Immature natural killer cell (primary cell): ENCODE data around the gene OXGR1. TPM values are rescaled to one million over a fixed set of nuclear protein-coding genes. Genes with fewer than 3 reads are reported as not detected.
"Not testable (repeated sequence)": the region's sequence is repeated elsewhere in the genome, so short reads cannot be mapped to it uniquely, and the experiment has no call there.

Experiments used
- DNase-seq, 3 donors: peaks; one replicate each; pipeline ENCODE4 v3.0.0; 2022; ENCODE audit warnings: mixed read lengths in 1 of 3
- H3K27ac Mint-ChIP-seq, 6 donors: one replicate each; pipeline ENCODE4 v1.8.0; 2020; ENCODE audit warnings: mixed read lengths in 6 of 6, mild to moderate bottlenecking in 5 of 6, inconsistent platforms in 4 of 6, moderate library complexity in 3 of 6
- H3K27me3 Mint-ChIP-seq, 3 donors: one replicate each; pipeline ENCODE4 v1.8.0; 2020 to 2021; ENCODE audit warnings: low read depth in 3 of 3, mild to moderate bottlenecking in 3 of 3, mixed read lengths in 3 of 3, moderate library complexity in 3 of 3, inconsistent platforms in 1 of 3
- H3K36me3 Mint-ChIP-seq, 3 donors: one replicate each; pipeline ENCODE4 v1.8.0; 2020; ENCODE audit warnings: mixed read lengths in 3 of 3, inconsistent platforms in 2 of 3, mild to moderate bottlenecking in 2 of 3
- H3K4me1 Mint-ChIP-seq, 2 donors: one replicate each; pipeline ENCODE4 v1.8.0; 2020; ENCODE audit warnings: inconsistent platforms in 2 of 2, mild to moderate bottlenecking in 2 of 2, mixed read lengths in 2 of 2, moderate library complexity in 1 of 2
- H3K4me3 Mint-ChIP-seq, 5 donors: one replicate each; pipeline ENCODE4 v1.8.0; 2020; ENCODE audit warnings: mild to moderate bottlenecking in 5 of 5, mixed read lengths in 5 of 5, inconsistent platforms in 3 of 5, moderate library complexity in 3 of 5
- H3K9me3 Mint-ChIP-seq, 6 donors: one replicate each; pipeline ENCODE4 v1.8.0; 2020; ENCODE audit warnings: mild to moderate bottlenecking in 6 of 6, mixed read lengths in 6 of 6, inconsistent platforms in 4 of 6, moderate library complexity in 3 of 6
- polyA plus RNA-seq, 3 donors: library from polyadenylated mRNA; unstranded; fragments of 300-500 nt; fragmentation: Illumina TruSeq; gene quantifications; one replicate each; pipeline ENCODE4 v1.2.3, GENCODE V29; 2021

OXGR1 gene
- polyA plus RNA-seq, 3 donors from 2014 or later: not detected

DNA sequence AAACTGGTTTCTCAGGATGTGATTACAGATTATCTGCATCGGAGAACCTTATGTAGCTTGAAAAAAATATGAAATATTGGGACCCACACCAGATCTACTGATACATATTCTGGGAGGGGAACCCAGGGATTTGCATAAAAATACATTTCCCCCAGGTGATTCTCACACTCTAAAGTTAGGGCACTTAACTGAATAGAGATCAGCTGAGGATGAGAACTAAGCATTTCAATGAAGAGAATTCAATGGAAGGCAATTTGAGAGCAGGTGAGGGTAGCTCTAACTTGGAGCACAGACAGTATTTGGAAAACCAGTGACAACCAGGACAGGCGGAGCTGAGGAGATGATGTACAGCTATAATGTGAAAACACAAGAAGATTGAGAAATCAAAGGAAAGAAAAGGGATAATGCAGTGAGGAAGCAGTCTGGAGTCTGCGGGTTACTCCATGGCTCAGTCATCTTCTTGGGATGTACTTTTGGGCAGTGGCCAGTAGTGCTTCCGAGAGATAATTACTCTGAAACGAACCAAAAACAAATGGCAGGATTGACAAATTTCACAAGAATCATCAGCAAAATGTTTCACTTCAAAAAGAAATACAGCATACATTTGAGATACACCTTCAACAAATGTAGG lies 6.1 kb upstream of the OXGR1 start:
- Mint-ChIP-seq H3K4me1 (no peaks in the 10 kb centered on the region), H3K27ac (no peak overlapping the region), H3K9me3 (peaks cover 0 to 7% (median 0%) of the 10 kb centered on the region in 6 donors), H3K27me3 (peaks cover 0 to 8% (median 8%) of the 10 kb centered on the region in 3 donors), H3K36me3 (no peaks in the 10 kb centered on the region), H3K4me3 (no peak overlapping the region)
- DNase-seq: no peak

DNA sequence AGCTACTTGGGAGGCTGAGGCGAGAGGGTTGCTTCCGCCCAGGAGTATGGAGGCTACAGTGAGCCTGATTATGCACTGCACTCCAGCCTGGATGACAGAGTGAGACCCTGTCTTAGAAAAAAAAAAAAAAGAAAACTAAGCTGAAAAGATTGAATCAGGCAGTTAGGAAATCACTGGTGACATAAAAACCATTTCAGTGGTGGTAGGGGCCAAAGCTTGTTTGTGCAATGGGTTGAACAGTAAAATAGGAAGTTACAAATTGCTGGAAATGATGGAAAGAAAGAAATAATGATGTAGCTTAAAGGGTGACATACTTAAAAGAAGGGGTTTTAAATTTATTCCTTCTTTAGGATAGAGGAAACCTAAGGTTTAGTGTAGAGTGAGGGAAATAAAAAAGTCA lies 4.8 kb upstream of the OXGR1 start:
- H3K27ac Mint-ChIP-seq: no peak overlapping the region
- H3K4me1 Mint-ChIP-seq: peaks cover 0 to 2% of the 10 kb centered on the region in 2 donors
- H3K9me3 Mint-ChIP-seq: peaks cover 0 to 10% (median 2%) of the 10 kb centered on the region in 6 donors
- H3K4me3 Mint-ChIP-seq: no peak overlapping the region
- peaks cover 0 to 15% (median 8%) of the 10 kb centered on the region in 3 donors for H3K27me3 Mint-ChIP-seq
- DNase-seq: no peak
- peaks cover 0 to 5% (median 0%) of the 10 kb centered on the region in 3 donors for H3K36me3 Mint-ChIP-seq

DNA sequence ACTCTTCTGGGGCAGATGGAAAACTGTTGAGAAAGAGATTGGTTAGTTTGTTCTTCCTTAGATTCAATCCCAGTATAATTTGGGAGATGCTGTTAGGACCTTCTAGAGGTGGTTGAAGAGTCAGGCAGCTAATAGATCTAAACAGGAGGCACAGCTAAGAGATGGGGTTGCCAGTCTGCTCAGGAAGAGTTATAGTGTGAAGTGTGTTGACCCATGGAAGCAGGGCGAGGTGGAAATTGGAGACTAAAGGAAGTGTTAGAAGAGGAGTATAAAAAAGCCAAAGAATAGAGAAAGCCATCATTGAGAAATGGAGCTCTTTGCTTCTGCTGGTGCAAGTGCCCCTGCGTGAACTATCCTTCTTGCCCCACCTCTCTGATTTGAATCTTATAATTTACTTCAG lies 3.8 kb upstream of the OXGR1 start:
- Mint-ChIP-seq H3K27ac (no peak overlapping the region), H3K9me3 (peaks cover 0 to 10% (median 4%) of the 10 kb centered on the region in 6 donors), H3K36me3 (peaks cover 0 to 9% (median 4%) of the 10 kb centered on the region in 3 donors), H3K4me3 (no peak overlapping the region), H3K27me3 (peaks cover 4 to 22% (median 14%) of the 10 kb centered on the region in 3 donors), H3K4me1 (peaks cover 0 to 3% of the 10 kb centered on the region in 2 donors)
- no peak for DNase-seq

DNA sequence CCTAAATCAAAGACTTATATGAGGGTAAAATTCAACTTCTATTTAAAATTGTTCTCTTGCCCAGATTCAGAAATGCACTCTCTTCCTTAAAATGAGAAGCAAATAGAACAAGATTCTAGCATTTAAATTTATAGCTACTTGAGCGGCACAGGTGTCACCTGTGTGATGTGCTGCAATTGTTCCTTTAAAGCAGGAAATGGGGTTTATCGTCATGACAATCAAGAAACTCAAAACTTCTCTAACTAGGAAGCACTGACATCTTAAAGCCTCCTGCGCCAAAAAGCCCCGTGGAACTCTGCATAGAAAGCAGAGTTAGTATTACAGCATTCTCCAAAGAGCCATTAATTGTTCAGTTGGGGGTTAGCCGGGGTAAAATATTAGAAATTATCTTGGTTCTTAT lies 2.6 kb upstream of the OXGR1 start:
- Mint-ChIP-seq H3K36me3 (peaks cover 0 to 9% (median 4%) of the 10 kb centered on the region in 3 donors), H3K27me3 (peaks cover 6 to 22% (median 14%) of the 10 kb centered on the region in 3 donors), H3K9me3 (peaks cover 0 to 11% (median 4%) of the 10 kb centered on the region in 6 donors), H3K4me1 (peaks cover 0 to 3% of the 10 kb centered on the region in 2 donors), H3K27ac (no peak overlapping the region), H3K4me3 (no peak overlapping the region)
- no peak for DNase-seq

DNA sequence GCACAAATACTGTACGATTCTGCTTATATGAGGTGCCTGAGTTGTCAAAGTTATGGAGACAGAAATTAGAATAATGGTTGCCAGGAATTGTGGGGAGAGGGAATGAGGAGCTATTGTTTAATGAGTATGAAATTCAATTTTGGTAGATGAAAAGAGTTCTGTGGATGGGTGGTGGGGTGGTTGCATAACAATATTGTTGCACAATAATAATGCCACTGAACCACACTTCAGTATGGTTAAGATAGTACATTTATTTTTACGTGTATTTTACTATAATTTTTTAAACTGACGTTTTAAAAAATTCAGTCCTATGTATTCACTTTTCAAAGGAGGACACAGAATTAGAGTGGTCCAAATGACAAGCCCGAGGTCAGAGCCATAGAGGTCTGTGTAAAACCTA lies 1.8 kb upstream of the OXGR1 start:
- Mint-ChIP-seq H3K4me3 (no peak overlapping the region), H3K27ac (no peak overlapping the region), H3K36me3 (peaks cover 0 to 9% (median 4%) of the 10 kb centered on the region in 3 donors), H3K9me3 (peaks cover 0 to 16% (median 4%) of the 10 kb centered on the region in 6 donors), H3K4me1 (peaks cover 0 to 3% of the 10 kb centered on the region in 2 donors), H3K27me3 (peaks cover 6 to 24% (median 13%) of the 10 kb centered on the region in 3 donors)
- no peak for DNase-seq

DNA sequence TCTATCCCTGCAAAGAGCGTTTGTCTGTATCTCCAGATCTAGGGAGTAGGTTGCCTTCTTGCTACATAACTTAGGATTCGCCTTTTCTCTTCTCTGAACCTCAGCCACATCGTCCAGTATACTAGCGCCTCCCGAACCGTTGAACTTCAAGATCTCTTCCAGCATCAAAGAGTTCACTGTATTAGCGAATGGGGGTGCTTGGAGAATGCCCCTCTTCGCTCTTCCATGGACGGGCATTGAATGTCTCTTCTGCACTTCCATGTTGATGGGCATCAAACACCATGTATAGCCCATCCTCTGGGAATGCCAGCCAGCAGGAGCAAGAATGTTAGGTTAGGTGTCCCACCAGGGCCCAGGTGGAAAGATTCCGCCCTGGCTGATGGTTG lies 575 bp upstream of the OXGR1 start:
- Mint-ChIP-seq H3K36me3 (peaks cover 0 to 9% (median 4%) of the 10 kb centered on the region in 3 donors), H3K4me1 (peaks cover 0 to 3% of the 10 kb centered on the region in 2 donors), H3K27ac (no peak overlapping the region), H3K4me3 (peak overlapping the region in 1 of 5 donors; percentile 31), H3K9me3 (peaks cover 0 to 13% (median 4%) of the 10 kb centered on the region in 6 donors), H3K27me3 (peaks cover 6 to 24% (median 13%) of the 10 kb centered on the region in 3 donors)
- no peak for DNase-seq

DNA sequence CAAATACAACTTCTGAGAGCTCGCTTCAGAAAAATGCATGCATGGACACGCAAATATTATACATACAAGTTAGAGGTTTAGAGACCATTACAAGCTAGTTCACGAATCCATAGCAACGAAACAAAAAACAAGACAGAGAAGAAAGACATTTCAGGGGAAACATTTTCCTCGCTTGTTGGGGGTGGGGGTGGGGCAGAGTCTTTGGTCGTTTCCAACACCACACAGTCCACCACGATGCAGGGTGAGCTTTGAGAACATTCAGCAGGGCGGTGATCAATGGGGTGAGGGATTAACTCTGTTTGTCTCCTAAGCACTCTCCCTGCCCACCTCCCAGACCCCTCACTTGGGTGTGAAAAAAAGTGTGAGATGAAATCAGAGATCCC lies 651 bp downstream of the OXGR1 start:
- peaks cover 6 to 19% (median 12%) of the 10 kb centered on the region in 3 donors for H3K27me3 Mint-ChIP-seq
- H3K4me3 Mint-ChIP-seq: peak overlapping the region in 1 of 5 donors; percentile 22
- H3K27ac Mint-ChIP-seq: no peak overlapping the region
- DNase-seq: no peak
- H3K4me1 Mint-ChIP-seq: peaks cover 0 to 3% of the 10 kb centered on the region in 2 donors
- peaks cover 0 to 12% (median 4%) of the 10 kb centered on the region in 6 donors for H3K9me3 Mint-ChIP-seq
- peaks cover 0 to 9% (median 4%) of the 10 kb centered on the region in 3 donors for H3K36me3 Mint-ChIP-seq

DNA sequence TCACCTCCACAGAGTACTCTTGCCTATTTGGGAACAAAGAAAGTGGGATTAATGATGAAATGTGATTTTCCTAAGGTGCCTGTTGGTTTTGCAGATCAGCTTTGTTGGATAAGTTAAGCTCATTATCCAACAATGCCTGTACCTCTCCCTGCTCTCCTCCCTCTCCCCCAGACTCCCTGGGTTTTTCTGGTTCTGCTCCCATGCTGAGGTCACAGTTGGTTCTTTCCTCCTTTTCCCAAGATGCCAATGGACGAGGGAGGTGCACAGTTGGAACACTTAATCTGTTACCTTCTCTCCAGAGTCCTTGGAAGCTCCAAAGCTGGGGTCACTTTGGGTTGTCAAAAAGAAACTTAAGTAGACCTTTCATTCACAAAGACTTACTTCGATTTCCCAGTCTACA lies 1.6 kb downstream of the OXGR1 start:
- H3K9me3 Mint-ChIP-seq: peaks cover 0 to 12% (median 4%) of the 10 kb centered on the region in 6 donors
- no peak overlapping the region for H3K27ac Mint-ChIP-seq
- H3K36me3 Mint-ChIP-seq: peaks cover 0 to 9% (median 4%) of the 10 kb centered on the region in 3 donors
- H3K27me3 Mint-ChIP-seq: peaks cover 6 to 19% (median 10%) of the 10 kb centered on the region in 3 donors
- no peak for DNase-seq
- H3K4me3 Mint-ChIP-seq: no peak overlapping the region
- peaks cover 0 to 3% of the 10 kb centered on the region in 2 donors for H3K4me1 Mint-ChIP-seq

DNA sequence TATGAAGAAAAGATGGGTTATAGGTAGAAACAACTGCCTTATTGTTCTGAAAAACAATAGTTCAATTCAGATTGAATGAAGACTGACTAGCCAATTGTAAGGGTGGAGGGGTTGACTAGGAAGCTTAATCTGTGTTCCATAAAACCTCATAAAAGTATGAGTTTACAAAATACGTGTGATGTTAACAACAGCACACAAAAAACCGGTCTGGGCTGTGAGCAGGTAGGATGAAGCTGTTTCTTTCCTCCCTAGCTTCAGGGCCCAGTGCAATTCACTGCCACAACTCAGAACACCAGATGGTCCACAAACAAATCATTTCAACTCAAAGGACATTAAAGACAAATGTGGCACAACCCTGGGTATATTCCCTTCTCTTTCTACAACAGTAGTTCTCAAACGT lies 3.2 kb downstream of the OXGR1 start:
- Mint-ChIP-seq H3K4me3 (no peak overlapping the region), H3K4me1 (peaks cover 0 to 3% of the 10 kb centered on the region in 2 donors), H3K27me3 (peaks cover 6 to 16% (median 10%) of the 10 kb centered on the region in 3 donors), H3K27ac (no peak overlapping the region), H3K36me3 (peaks cover 0 to 9% (median 4%) of the 10 kb centered on the region in 3 donors), H3K9me3 (peaks cover 0 to 12% (median 4%) of the 10 kb centered on the region in 6 donors)
- no peak for DNase-seq

DNA sequence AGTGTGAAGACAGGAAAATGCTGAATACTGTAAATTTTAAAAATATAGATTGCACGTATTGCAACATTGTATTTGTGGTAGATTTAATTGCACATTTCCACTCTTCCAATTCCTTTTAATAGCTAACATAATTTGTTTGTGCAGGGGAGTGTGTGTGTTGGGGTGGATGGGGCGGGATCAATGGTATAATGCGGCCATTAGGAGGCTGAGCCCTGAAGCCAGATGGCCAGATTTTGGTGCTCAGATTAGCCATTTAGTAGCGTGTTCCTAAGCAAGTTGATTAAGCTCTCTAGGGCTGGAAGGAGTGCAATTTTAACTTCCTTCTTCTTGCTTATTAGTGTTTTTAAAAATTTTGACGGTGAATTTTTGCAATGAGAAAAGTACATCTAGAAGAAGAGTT lies 5.8 kb downstream of the OXGR1 start:
- Mint-ChIP-seq H3K36me3 (peaks cover 0 to 1% (median 1%) of the 10 kb centered on the region in 3 donors), H3K27me3 (peaks cover 5 to 7% (median 6%) of the 10 kb centered on the region in 3 donors), H3K27ac (no peak overlapping the region), H3K4me1 (no peaks in the 10 kb centered on the region), H3K4me3 (no peak overlapping the region), H3K9me3 (peaks cover 0 to 10% (median under 1%) of the 10 kb centered on the region in 6 donors)
- DNase-seq: no peak

DNA sequence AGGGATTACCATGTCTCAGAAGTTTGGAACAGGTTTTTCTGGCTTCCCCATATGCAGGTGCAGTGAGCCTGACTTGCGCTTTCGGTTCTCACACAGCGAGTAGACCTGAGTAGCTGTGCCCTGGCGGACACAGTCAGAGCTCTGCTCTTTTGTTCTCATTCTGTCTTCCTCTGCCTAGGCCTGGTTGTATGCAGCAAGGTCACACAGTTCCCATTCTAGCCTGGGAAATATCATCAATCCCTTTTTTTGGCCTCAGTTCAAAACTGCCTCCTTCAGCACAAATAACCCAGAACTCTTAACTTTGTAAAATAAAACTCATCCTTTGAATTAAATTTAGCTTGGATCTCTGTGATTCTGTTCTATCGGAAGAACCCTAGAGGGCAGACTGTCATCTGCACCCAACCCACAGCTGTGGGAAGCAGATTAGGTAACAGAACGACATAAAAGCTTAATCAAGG lies 10.2 kb downstream of the OXGR1 start:
- peaks cover 0 to 5% (median 3%) of the 10 kb centered on the region in 3 donors for H3K27me3 Mint-ChIP-seq
- H3K27ac Mint-ChIP-seq: no peak overlapping the region
- peak overlapping the region in 2 of 5 donors; percentile 24 to 39 for H3K4me3 Mint-ChIP-seq
- H3K36me3 Mint-ChIP-seq: no peaks in the 10 kb centered on the region
- no peaks in the 10 kb centered on the region for H3K4me1 Mint-ChIP-seq
- peaks cover 0 to 8% (median 4%) of the 10 kb centered on the region in 6 donors for H3K9me3 Mint-ChIP-seq
- no peak for DNase-seq

DNA sequence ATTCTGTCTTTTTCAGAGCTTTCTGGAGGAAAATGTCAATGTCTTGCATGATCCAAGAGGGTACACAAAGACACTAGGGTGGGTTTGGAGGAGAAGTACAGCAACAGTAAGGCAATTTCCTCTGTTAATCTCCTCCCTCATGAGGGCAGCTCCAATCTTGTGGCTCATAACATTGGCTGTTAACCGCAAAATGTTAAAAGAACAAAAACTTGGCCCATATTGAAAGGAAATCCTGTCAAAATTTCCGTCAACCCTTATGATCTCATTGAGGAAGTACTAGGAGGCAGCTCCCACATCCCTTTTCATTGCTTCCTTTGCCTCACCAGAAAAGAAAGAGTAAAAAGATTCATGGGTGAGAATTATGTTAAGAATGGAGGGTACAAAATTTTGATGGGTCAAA lies 11.6 kb downstream of the OXGR1 start:
- Mint-ChIP-seq H3K4me3 (no peak overlapping the region), H3K4me1 (no peaks in the 10 kb centered on the region), H3K9me3 (peaks cover 4 to 11% (median 7%) of the 10 kb centered on the region in 6 donors), H3K36me3 (no peaks in the 10 kb centered on the region), H3K27me3 (peaks cover 0 to 5% (median 5%) of the 10 kb centered on the region in 3 donors), H3K27ac (no peak overlapping the region)
- no peak for DNase-seq

DNA sequence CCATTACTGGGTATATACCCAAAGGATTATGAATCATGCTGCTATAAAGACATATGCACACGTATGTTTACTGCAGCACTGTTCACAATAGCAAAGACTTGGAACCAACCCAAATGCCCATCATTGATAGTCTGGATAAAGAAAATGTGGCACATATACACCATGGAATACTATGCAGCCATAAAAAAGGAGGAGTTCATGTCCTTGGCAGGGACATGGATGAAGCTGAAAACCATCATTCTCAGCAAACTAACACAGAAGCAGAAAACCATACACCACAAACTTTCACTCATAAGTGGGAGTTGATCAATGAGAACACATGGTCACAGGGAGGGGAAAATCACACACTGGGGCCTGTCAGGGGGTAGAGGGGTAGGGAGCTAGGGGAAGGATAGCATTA lies 14.4 kb downstream of the OXGR1 start:
- H3K4me3 Mint-ChIP-seq, H3K27ac Mint-ChIP-seq, H3K27me3 Mint-ChIP-seq, DNase-seq, H3K4me1 Mint-ChIP-seq, H3K36me3 Mint-ChIP-seq: not testable (repeated sequence)
- H3K9me3 Mint-ChIP-seq: peaks cover 7 to 21% (median 10%) of the 10 kb centered on the region in 6 donors

DNA sequence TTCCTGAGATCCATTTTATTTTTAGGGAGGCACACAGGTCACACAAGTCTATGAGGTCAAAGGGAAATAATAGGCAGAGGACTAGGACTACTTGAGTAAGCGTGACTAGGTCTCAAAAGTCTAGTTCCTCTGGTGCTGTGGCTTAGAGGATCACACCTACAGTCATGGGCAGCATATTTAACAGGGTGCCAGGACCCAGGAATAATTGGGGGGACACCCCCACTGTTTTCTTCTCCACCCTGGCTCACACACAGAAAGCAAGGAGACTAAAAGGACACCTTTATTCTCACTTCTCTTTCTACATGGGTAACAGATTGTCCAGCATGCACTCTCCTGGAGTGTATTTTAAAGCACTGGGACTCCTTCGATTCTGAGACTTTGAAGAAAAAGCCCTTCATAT lies 26.2 kb downstream of the OXGR1 start:
- Mint-ChIP-seq H3K4me3 (no peak overlapping the region), H3K27me3 (peaks cover 0 to 3% (median 3%) of the 10 kb centered on the region in 3 donors), H3K9me3 (peaks cover 21 to 57% (median 31%) of the 10 kb centered on the region in 6 donors), H3K36me3 (peaks cover 0 to 7% (median 5%) of the 10 kb centered on the region in 3 donors), H3K27ac (no peak overlapping the region), H3K4me1 (no peaks in the 10 kb centered on the region)
- no peak for DNase-seq
